GM12864 (cell line): ENCODE data around the gene MRPL45.
A peak's percentile ranks its signal among the peaks of the same experiment; 100 is the strongest.

Source experiments
- DNase-seq: peaks from one replicate; pipeline ENCODE4 v3.0.0-alpha.2; 2011; ENCODE audit warnings: low read depth
- H3K4me3 ChIP-seq: 2 replicates; pipeline ENCODE4 v1.5.1; 2011; ENCODE audit warnings: mild to moderate bottlenecking, low read depth, low read length, control low read depth
- TF ChIP-seq, protein P1 (sequence below): IDR thresholded peaks from 2 replicates; pipeline ENCODE4 v1.5.1; 2011; ENCODE audit warnings: low read depth, mild to moderate bottlenecking, moderate library complexity, low read length, control low read depth, inconsistent platforms; ENCODE audit errors: missing control alignments

MRPL45 gene

DNA sequence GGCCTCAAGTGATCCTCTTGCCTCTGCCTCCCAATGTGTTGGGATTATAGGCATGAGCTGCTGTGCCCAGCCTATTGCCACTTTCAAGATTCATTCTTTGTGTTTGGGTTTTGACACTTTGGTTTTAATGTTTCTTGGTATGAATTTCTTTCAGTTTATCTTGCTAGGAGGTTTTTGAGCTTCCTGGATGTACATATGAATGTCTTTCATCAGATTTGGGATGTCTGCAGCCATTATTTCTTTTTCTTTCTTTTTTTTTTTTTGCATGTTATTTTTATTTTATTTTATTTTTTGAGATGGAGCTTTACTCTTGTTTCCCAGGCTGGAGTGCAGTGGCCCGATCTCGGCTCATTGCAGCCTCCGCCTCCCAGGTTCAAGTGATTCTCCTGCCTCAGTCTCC lies 18.5 kb downstream of the MRPL45 start:
- H3K4me3 ChIP-seq: no peak overlapping the region
- no peak for DNase-seq
- TF ChIP-seq, protein P1, sequence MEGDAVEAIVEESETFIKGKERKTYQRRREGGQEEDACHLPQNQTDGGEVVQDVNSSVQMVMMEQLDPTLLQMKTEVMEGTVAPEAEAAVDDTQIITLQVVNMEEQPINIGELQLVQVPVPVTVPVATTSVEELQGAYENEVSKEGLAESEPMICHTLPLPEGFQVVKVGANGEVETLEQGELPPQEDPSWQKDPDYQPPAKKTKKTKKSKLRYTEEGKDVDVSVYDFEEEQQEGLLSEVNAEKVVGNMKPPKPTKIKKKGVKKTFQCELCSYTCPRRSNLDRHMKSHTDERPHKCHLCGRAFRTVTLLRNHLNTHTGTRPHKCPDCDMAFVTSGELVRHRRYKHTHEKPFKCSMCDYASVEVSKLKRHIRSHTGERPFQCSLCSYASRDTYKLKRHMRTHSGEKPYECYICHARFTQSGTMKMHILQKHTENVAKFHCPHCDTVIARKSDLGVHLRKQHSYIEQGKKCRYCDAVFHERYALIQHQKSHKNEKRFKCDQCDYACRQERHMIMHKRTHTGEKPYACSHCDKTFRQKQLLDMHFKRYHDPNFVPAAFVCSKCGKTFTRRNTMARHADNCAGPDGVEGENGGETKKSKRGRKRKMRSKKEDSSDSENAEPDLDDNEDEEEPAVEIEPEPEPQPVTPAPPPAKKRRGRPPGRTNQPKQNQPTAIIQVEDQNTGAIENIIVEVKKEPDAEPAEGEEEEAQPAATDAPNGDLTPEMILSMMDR: no peak

DNA sequence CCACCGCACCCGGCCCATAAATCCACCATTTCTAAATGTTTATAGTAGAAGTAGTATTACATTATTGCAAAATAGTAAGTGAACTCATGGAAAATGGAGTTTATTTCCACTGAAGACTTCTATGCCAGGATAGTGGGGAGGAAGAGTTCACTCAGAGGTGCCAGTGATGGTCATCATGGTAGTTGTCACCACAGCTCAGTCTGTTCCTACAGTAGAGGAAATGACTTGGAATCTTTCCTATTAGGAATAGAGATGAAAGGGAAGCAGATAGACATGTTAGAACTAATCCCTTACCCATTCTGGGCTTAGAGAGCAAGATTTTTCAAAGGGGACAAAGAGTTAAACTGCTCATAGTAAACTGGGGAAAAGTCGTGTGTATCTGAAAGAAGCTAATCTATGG lies 20.1 kb downstream of the MRPL45 start:
- H3K4me3 ChIP-seq: no peak overlapping the region
- TF ChIP-seq, protein P1: no peak
- DNase-seq: no peak

DNA sequence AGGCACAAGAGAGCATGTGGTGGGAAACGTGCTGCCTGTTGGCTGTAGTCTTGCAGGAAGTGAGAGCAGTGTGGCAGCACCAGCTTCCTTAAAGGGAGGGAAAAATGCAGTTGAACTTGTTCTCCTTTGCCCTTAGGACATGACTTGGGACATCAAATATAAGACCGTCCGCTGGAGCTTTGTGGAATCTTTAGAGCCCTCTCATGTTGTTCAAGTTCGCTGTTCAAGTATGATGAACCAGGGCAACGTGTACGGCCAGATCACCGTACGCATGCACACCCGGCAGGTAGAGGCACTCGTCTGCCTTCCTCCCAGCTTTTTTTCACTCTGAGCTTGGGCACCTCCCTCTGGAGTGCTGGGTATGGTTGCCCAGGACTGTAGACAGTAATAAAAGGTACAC lies 23.5 kb downstream of the MRPL45 start:
- no peak for DNase-seq
- H3K4me3 ChIP-seq: no peak overlapping the region
- TF ChIP-seq, protein P1: no peak

DNA sequence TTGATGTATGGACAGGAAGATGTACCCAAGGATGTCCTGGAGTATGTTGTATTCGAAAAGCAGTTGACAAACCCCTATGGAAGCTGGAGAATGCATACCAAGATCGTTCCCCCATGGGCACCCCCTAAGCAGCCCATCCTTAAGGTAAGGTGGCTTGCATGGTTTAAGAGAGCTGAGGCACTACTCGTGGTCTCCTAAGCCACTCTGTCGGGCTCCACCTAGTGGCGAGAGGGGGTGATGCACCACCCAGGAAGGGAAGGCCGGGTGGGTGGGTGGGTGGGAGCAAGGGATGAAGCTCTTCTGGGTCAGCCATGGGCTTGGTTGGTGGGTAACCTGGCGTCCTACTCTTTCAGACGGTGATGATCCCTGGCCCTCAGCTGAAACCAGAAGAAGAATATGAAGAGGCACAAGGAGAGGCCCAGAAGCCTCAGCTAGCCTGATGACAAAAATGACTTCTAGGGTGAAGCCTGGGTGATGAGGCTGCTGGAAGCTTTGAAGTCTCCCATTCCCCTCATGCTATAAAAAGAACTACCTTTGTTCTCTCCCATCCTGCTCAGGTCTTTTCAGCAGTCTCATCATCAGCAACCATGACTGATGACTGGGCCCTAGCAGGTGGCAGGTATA lies 25.3 kb downstream of the MRPL45 start:
- peak; percentile 22 for DNase-seq
- TF ChIP-seq, protein P1: peak; percentile 81
- H3K4me3 ChIP-seq: no peak overlapping the region

DNA sequence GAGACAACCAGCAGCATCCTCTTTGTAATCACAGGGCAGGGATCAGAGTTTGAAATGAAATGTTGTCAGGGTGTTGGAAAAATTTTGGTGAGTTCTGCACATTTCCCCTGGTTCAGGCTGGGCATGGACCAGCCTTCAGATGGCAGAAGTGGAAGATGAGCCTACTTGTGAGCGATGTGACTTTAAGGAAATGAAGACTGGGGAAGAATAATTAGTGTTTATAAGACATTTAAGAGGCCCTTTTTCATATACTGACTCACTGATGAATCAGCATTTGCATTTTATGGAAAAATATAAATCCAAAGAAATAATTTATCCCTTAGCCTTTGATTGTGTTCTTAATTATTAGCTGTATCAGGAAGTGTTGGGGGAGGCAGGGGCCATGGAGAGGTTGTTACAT lies 25.9 kb downstream of the MRPL45 start:
- no peak overlapping the region for H3K4me3 ChIP-seq
- TF ChIP-seq, protein P1: no peak
- DNase-seq: no peak

DNA sequence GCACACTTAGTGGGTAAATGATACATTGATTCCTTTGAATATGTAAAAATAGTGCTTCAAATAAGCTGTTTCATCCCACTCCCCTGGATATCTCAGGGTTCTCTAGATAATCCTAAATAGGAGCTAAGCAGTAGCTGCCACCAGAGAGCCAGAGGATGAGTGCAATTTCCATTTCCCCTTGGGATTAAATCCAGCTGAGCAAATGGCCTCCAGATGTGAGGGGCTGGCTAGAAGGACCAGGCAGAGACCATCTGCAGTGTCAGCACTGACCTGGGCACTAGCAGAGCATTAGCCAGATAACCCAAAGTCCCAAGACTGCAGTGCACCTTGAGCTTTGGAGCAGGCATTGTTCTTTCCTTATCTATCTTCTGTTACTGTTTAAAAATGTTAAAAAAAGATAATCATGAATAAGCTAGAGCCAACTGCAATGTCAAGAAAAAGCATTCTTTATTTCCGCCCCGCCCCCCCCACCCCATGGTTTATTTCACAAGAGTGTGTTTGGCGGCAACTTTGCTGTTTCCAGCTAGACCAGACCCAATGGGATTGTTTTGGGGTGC lies 27.3 kb downstream of the MRPL45 start:
- no peak for DNase-seq
- TF ChIP-seq, protein P1: no peak
- no peak overlapping the region for H3K4me3 ChIP-seq

DNA sequence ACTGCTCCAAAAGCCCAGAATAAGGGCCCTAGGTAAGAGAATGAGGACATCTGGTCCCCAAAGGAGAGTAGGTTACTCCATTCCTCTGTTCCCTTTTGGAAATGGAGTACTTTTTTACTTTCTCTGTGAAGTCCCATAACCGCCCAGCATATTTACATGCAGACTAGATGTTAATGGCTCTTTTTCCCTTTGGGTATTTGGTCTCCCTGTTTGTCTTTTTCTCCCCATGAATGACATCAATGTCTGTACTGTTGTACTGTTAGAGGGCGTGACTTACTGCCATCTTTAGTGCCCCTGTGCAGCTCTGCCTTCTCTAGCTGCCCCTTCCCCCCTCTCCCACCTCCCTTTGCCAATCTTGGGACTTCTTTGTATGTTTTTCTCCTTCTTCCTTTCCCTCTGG lies 27.8 kb downstream of the MRPL45 start:
- TF ChIP-seq, protein P1: no peak
- H3K4me3 ChIP-seq: no peak overlapping the region
- no peak for DNase-seq
